Small intestine (tissue), 7 donors: ENCODE results near the gene BMPER. TPM values are rescaled to one million over a fixed set of nuclear protein-coding genes. Genes with fewer than 3 reads are reported as not detected.

Source experiments
- DNase-seq, 2 donors: peaks; one replicate each; pipeline versions ENCODE4 v3.0.0 to v3.0.0-alpha.2; 2013
- FAIRE-seq: peaks from 2 replicates; lab custom pipeline; 2012; peaks lifted over from hg19 to GRCh38; lab: Jason Lieb, UNC
- H3K27ac ChIP-seq, 3 donors: one replicate each; pipeline ENCODE4 v1.5.1; 2013; ENCODE audit warnings: low read length in 2 of 3, mild to moderate bottlenecking in 2 of 3, control low read depth in 1 of 3, inconsistent platforms in 1 of 3, low read depth in 1 of 3, moderate library complexity in 1 of 3
- H3K27me3 ChIP-seq, 3 donors: one replicate each; pipeline ENCODE4 v1.6.1; 2013; ENCODE audit warnings: low read length in 3 of 3, inconsistent platforms in 1 of 3; ENCODE audit not compliant: control insufficient read depth in 3 of 3, insufficient read depth in 3 of 3
- H3K36me3 ChIP-seq, 3 donors: one replicate each; pipeline ENCODE4 v1.6.1; 2013; ENCODE audit warnings: low read length in 3 of 3, inconsistent platforms in 1 of 3, low read depth in 1 of 3, mild to moderate bottlenecking in 1 of 3, moderate library complexity in 1 of 3; ENCODE audit not compliant: control insufficient read depth in 3 of 3, insufficient read depth in 2 of 3
- H3K4me1 ChIP-seq, 3 donors: one replicate each; pipeline ENCODE4 v1.6.1; 2013; ENCODE audit warnings: low read length in 2 of 3, inconsistent platforms in 1 of 3, low read depth in 1 of 3, mild to moderate bottlenecking in 1 of 3, moderate library complexity in 1 of 3; ENCODE audit not compliant: control insufficient read depth in 3 of 3, insufficient read depth in 2 of 3
- H3K4me3 ChIP-seq, 3 donors: one replicate each; pipeline ENCODE4 v1.5.1; 2013; ENCODE audit warnings: low read length in 3 of 3, control low read depth in 1 of 3, inconsistent platforms in 1 of 3, low read depth in 1 of 3, mild to moderate bottlenecking in 1 of 3, moderate library complexity in 1 of 3
- H3K9me3 ChIP-seq, 2 donors: one replicate each; pipeline ENCODE4 v1.6.1; 2013; ENCODE audit warnings: low read depth in 1 of 2, low read length in 1 of 2; ENCODE audit not compliant: control insufficient read depth in 2 of 2, insufficient read depth in 1 of 2
- WGBS, 3 donors: extraction: QIAGEN DNeasy Blood & Tissue Kit; methylation state at CpG; one replicate each; pipeline ENCODE4 v1.1.7; 2013; 5-methylcytosine and 5-hydroxymethylcytosine counted together
- polyA plus RNA-seq, 4 donors: library from polyadenylated mRNA; stranded (reverse) in 3 of 4; unstranded in 1 of 4; fragments of 200-250 nt in 3 of 4; fragments of 120-200 nt in 1 of 4; gene quantifications; one replicate each; pipeline versions ENCODE4 v1.2.1 to v1.2.3, GENCODE V29; 2013
- donor health status: healthy with polysubstance abuse.
- donor health status: control.
- donor health status: control.
- donor health status: Bipolar disorder and iron deficiency.
- donor health status: healthy.

Gene BMPER
- polyA plus RNA-seq, 4 donors = 1.1 to 1.9 (median 1.2) TPM; not detected in 1

- H3K27ac ChIP-seq = no peak overlapping the region
- FAIRE-seq = no peak
- H3K4me1 ChIP-seq = no peaks in the 10 kb centered on the region
- no peaks in the 10 kb centered on the region for H3K36me3 ChIP-seq
- no peak overlapping the region for H3K4me3 ChIP-seq
- H3K27me3 ChIP-seq = no peaks in the 10 kb centered on the region
- no peaks in the 10 kb centered on the region for H3K9me3 ChIP-seq
- DNase-seq = no peak
- 81 to 90% (median 87%) methylated on average over 3 of the region's 3 CpGs for WGBS, 3 donors
Observed at GRCh38 chr7:34139086-34139485, 233.7 kb downstream of the BMPER start.

GRCh38 chr7:34140066-34140465 lies 234.7 kb downstream of the BMPER start:
- DNase-seq (no peak), FAIRE-seq (no peak)
- Histone ChIP-seq H3K9me3 (no peaks in the 10 kb centered on the region), H3K4me3 (no peak overlapping the region), H3K27me3 (no peaks in the 10 kb centered on the region), H3K36me3 (no peaks in the 10 kb centered on the region), H3K4me1 (no peaks in the 10 kb centered on the region), H3K27ac (no peak overlapping the region)
- WGBS, 3 donors = 86 to 89% (median 88%) methylated on average over 4 of the region's 4 CpGs

GRCh38 chr7:34143402-34143801 lies 238.1 kb downstream of the BMPER start:
- WGBS, 3 donors = 80 to 86% (median 84%) methylated on average over 2 of the region's 2 CpGs
- Histone ChIP-seq H3K27me3 (no peaks in the 10 kb centered on the region), H3K4me1 (no peaks in the 10 kb centered on the region), H3K4me3 (no peak overlapping the region), H3K27ac (no peak overlapping the region), H3K9me3 (no peaks in the 10 kb centered on the region), H3K36me3 (no peaks in the 10 kb centered on the region)
- FAIRE-seq (no peak), DNase-seq (no peak)

- Histone ChIP-seq H3K4me3 (no peak overlapping the region), H3K4me1 (no peaks in the 10 kb centered on the region), H3K36me3 (no peaks in the 10 kb centered on the region), H3K27me3 (no peaks in the 10 kb centered on the region), H3K9me3 (no peaks in the 10 kb centered on the region), H3K27ac (no peak overlapping the region)
- 54 to 68% (median 61%) methylated on average over 1 of the region's 1 CpG for WGBS, 3 donors
- DNase-seq = no peak
- no peak for FAIRE-seq
Observed at GRCh38 chr7:34145603-34146002, 240.3 kb downstream of the BMPER start.

GRCh38 chr7:34153656-34154270 lies 248.4 kb downstream of the BMPER start:
- no peak overlapping the region for H3K27ac ChIP-seq
- DNase-seq = no peak
- no peaks in the 10 kb centered on the region for H3K9me3 ChIP-seq
- 87 to 93% (median 90%) methylated on average over 5 of the region's 5 CpGs for WGBS, 3 donors
- H3K27me3 ChIP-seq = no peaks in the 10 kb centered on the region
- no peak overlapping the region for H3K4me3 ChIP-seq
- no peak for FAIRE-seq
- H3K36me3 ChIP-seq = no peaks in the 10 kb centered on the region
- H3K4me1 ChIP-seq = no peaks in the 10 kb centered on the region

- no peaks in the 10 kb centered on the region for H3K27me3 ChIP-seq
- H3K27ac ChIP-seq = no peak overlapping the region
- FAIRE-seq (no peak), DNase-seq (no peak)
- H3K9me3 ChIP-seq = no peaks in the 10 kb centered on the region
- no peak overlapping the region for H3K4me3 ChIP-seq
- no peaks in the 10 kb centered on the region for H3K4me1 ChIP-seq
- no peaks in the 10 kb centered on the region for H3K36me3 ChIP-seq
- WGBS, 3 donors = 67 to 73% (median 70%) methylated on average over 3 of the region's 3 CpGs
Observed at GRCh38 chr7:34155220-34155908, 250.0 kb downstream of the BMPER start.

GRCh38 chr7:34156336-34156735 lies 251.0 kb downstream of the BMPER start:
- Histone ChIP-seq H3K36me3 (no peaks in the 10 kb centered on the region), H3K4me3 (no peak overlapping the region), H3K4me1 (no peaks in the 10 kb centered on the region), H3K27ac (no peak overlapping the region), H3K27me3 (no peaks in the 10 kb centered on the region), H3K9me3 (no peaks in the 10 kb centered on the region)
- FAIRE-seq (no peak), DNase-seq (no peak)
- 75 to 94% (median 92%) methylated on average over 2 of the region's 2 CpGs for WGBS, 3 donors

GRCh38 chr7:34157137-34157536 lies 251.8 kb downstream of the BMPER start:
- Histone ChIP-seq H3K4me3 (no peak overlapping the region), H3K27ac (no peak overlapping the region), H3K4me1 (no peaks in the 10 kb centered on the region), H3K9me3 (no peaks in the 10 kb centered on the region), H3K27me3 (no peaks in the 10 kb centered on the region), H3K36me3 (no peaks in the 10 kb centered on the region)
- FAIRE-seq (no peak), DNase-seq (no peak)
- WGBS, 3 donors = 52 to 65% (median 59%) methylated on average over 2 of the region's 2 CpGs
